Fibroblast of lung (primary cell): Measurements from ENCODE around the gene ARFIP1. TPM values are rescaled to one million over a fixed set of nuclear protein-coding genes. Genes with fewer than 3 reads are reported as not detected.

ENCODE experiments used
- DNase-seq, 2 donors: peaks; one replicate each; pipeline versions ENCODE4 v3.0.0 to v3.0.0-alpha.2; 2010; ENCODE audit warnings: low read depth in 2 of 2
- H2AFZ ChIP-seq: 2 replicates; pipeline ENCODE4 v1.5.1; 2012; ENCODE audit warnings: low read length, control low read depth, inconsistent platforms
- H3K27ac ChIP-seq: 2 replicates; pipeline ENCODE4 v1.5.1; 2011; ENCODE audit warnings: low read length, control low read depth; ENCODE audit not compliant: insufficient read depth
- H3K27me3 ChIP-seq: 2 replicates; pipeline ENCODE4 v1.5.1; 2011; ENCODE audit warnings: mild to moderate bottlenecking, low read length; ENCODE audit not compliant: control insufficient read depth, insufficient read depth
- H3K36me3 ChIP-seq: 2 replicates; pipeline ENCODE4 v1.5.1; 2011; ENCODE audit warnings: low read length; ENCODE audit not compliant: control insufficient read depth, insufficient read depth
- H3K4me1 ChIP-seq: 2 replicates; pipeline ENCODE4 v1.5.1; 2011; ENCODE audit warnings: low read length; ENCODE audit not compliant: control insufficient read depth, insufficient read depth; ENCODE audit errors: extremely low read depth
- H3K4me2 ChIP-seq: 2 replicates; pipeline ENCODE4 v1.5.1; 2011; ENCODE audit warnings: low read length, control low read depth; ENCODE audit not compliant: insufficient read depth; ENCODE audit errors: extremely low read depth
- H3K4me3 ChIP-seq, 4 experiments: fragments of 200-600 bp in 1 of 4; sonication (generic) in 1 of 4; replicated peaks in 1 of 4; 2 replicates each; pipeline ENCODE4 v1.5.1; 2011 to 2016; ENCODE audit warnings: low read length in 4 of 4, low read depth in 3 of 4, mild to moderate bottlenecking in 3 of 4, control low read depth in 2 of 4, inconsistent platforms in 1 of 4, mixed read lengths in 1 of 4; ENCODE audit not compliant: insufficient read depth in 1 of 4; ENCODE audit errors: control extremely low read depth in 1 of 4
- H3K79me2 ChIP-seq: 2 replicates; pipeline ENCODE4 v1.5.1; 2012; ENCODE audit warnings: mild to moderate bottlenecking, low read length, inconsistent platforms; ENCODE audit not compliant: control insufficient read depth, insufficient read depth
- H3K9ac ChIP-seq: 2 replicates; pipeline ENCODE4 v1.5.1; 2011; ENCODE audit warnings: mild to moderate bottlenecking, low read length, control low read depth; ENCODE audit not compliant: insufficient read depth
- H3K9me3 ChIP-seq: 2 replicates; pipeline ENCODE4 v1.5.1; 2012; ENCODE audit warnings: low read depth, low read length; ENCODE audit not compliant: control insufficient read depth, insufficient read depth
- H4K20me1 ChIP-seq: 2 replicates; pipeline ENCODE4 v1.5.1; 2011; ENCODE audit warnings: low read length; ENCODE audit not compliant: control insufficient read depth, insufficient read depth; ENCODE audit errors: extremely low read depth
- CTCF ChIP-seq, 2 donors: IDR thresholded peaks in 1 of 2; conservative IDR thresholded peaks in 1 of 2; 1 replicate in 1 of 2; 2 replicates in 1 of 2; pipeline ENCODE4 v1.5.1; 2011 to 2012; ENCODE audit warnings: low read length in 2 of 2, control low read depth in 1 of 2, inconsistent platforms in 1 of 2, low read depth in 1 of 2, mild to moderate bottlenecking in 1 of 2
- EZH2 ChIP-seq: IDR thresholded peaks from 2 replicates; pipeline ENCODE4 v1.5.1; 2012; ENCODE audit warnings: low read length, control low read depth, mild to moderate bottlenecking; ENCODE audit errors: missing control alignments
- polyA plus RNA-seq, 2 donors: library from polyadenylated mRNA; depleted of rRNA in 1 of 2; stranded (reverse) in 1 of 2; unstranded in 1 of 2; fragments of >200 nt; gene quantifications; 2 replicates each; pipeline ENCODE4 v1.2.1, GENCODE V29; 2011 to 2012; ENCODE audit warnings: missing spikeins in 1 of 2
- total RNA-seq: library from RNA; depleted of rRNA; stranded (reverse); fragments of >200 nt; gene quantifications from 2 replicates; pipeline ENCODE4 v1.2.1, GENCODE V29; 2014

The ARFIP1 gene
- total and polyA plus RNA-seq, 2 donors (not counting 1 experiment from before 2014, with no cell fraction given): 35.6 to 40.8 TPM

DNA sequence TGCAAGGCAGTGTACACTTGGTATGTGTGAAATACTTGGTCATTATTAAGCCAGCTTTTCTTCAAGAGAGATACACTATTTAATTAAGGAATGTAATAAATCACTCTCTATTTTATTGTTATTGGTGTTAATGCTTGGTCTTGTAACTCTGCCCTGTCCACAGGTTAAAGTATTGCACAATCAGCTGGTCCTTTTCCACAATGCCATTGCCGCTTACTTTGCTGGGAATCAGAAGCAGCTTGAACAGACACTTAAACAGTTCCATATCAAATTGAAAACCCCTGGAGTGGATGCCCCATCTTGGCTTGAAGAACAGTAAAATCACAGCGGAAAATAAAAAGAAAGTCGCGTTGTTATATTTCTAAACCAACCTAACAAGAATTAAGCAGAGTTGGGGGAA is 130.1 kb downstream of the ARFIP1 start:
- TF ChIP-seq CTCF (conservative IDR thresholded peaks at IDR 0.05 in 1 of 2, IDR thresholded peaks at IDR 0.05 in 1 of 2; ENCODE audit: low read depth in 1 of 2, low read length in 2 of 2) (no peak), EZH2 (no peak)
- Histone ChIP-seq H3K4me2 (no peak overlapping the region), H2AFZ (no peak overlapping the region), H3K9ac (no peak overlapping the region), H3K4me1 (no peaks in the 10 kb centered on the region), H3K27ac (no peak overlapping the region), H3K36me3 (no peaks in the 10 kb centered on the region), H4K20me1 (no peaks in the 10 kb centered on the region), H3K9me3 (no peaks in the 10 kb centered on the region), H3K79me2 (no peaks in the 10 kb centered on the region), H3K27me3 (no peaks in the 10 kb centered on the region), H3K4me3 (no peak overlapping the region)
- DNase-seq: no peak

DNA sequence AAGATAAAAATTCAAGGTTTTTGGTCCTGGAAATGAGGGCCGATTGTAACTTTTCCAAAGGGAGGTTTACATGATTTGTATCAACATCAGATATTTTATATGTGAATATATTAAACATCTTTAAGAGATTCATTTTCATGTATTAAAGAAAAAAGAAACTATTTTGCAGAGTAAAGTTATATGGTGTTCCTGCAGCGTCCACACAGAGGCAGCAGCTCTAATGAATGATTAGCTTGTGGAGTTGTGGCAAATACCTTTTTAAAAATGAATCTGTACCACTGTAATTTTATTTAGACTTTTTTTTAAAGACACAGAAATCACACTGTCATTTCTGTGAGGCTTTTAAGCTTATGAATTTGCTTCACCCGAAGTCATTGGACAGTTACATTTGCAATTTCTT is 130.8 kb downstream of the ARFIP1 start:
- Histone ChIP-seq H3K4me2 (no peak overlapping the region), H3K9ac (no peak overlapping the region), H3K27me3 (no peaks in the 10 kb centered on the region), H3K27ac (no peak overlapping the region), H3K4me3 (no peak overlapping the region), H4K20me1 (no peaks in the 10 kb centered on the region), H3K9me3 (no peaks in the 10 kb centered on the region), H3K36me3 (no peaks in the 10 kb centered on the region), H3K4me1 (no peaks in the 10 kb centered on the region), H2AFZ (no peak overlapping the region), H3K79me2 (no peaks in the 10 kb centered on the region)
- TF ChIP-seq EZH2 (no peak), CTCF (conservative IDR thresholded peaks at IDR 0.05 in 1 of 2, IDR thresholded peaks at IDR 0.05 in 1 of 2; ENCODE audit: low read depth in 1 of 2, low read length in 2 of 2) (no peak)
- DNase-seq: no peak

GRCh38 chr4:152917543-152918395 is 138.0 kb downstream of the ARFIP1 start:
- no peaks in the 10 kb centered on the region for H4K20me1 ChIP-seq
- H3K9me3 ChIP-seq: no peaks in the 10 kb centered on the region
- no peak for DNase-seq
- H3K27me3 ChIP-seq: no peaks in the 10 kb centered on the region
- no peak overlapping the region for H3K9ac ChIP-seq
- no peaks in the 10 kb centered on the region for H3K79me2 ChIP-seq
- H3K36me3 ChIP-seq: no peaks in the 10 kb centered on the region
- TF ChIP-seq CTCF (conservative IDR thresholded peaks at IDR 0.05 in 1 of 2, IDR thresholded peaks at IDR 0.05 in 1 of 2; ENCODE audit: low read depth in 1 of 2, low read length in 2 of 2) (no peak), EZH2 (no peak)
- no peak overlapping the region for H3K27ac ChIP-seq
- H3K4me3 ChIP-seq: no peak overlapping the region
- no peaks in the 10 kb centered on the region for H3K4me1 ChIP-seq
- no peak overlapping the region for H2AFZ ChIP-seq
- no peak overlapping the region for H3K4me2 ChIP-seq
